HEK293 (cell line): Measurements from ENCODE around the gene RACK1.

Experiments used
- GFI1B ChIP-seq: fragments of 450-650 bp; formaldehyde crosslinking; IDR thresholded peaks from 2 replicates; pipeline ENCODE4 v1.5.1; 2016; ENCODE audit warnings: missing biosample characterization, missing genetic modification characterization
- GLIS1 ChIP-seq: fragments of 450-650 bp; formaldehyde crosslinking; IDR thresholded peaks from 2 replicates; pipeline ENCODE4 v1.5.1; 2016; ENCODE audit warnings: missing biosample characterization, missing genetic modification characterization
- SCRT2 ChIP-seq: fragments of 450-650 bp; formaldehyde crosslinking; IDR thresholded peaks from 2 replicates; pipeline ENCODE4 v1.5.1; 2016; ENCODE audit warnings: missing biosample characterization, missing genetic modification characterization
- SP3 ChIP-seq: fragments of 450-650 bp; formaldehyde crosslinking; IDR thresholded peaks from 2 replicates; pipeline ENCODE4 v1.5.1; 2016; ENCODE audit warnings: missing biosample characterization, missing genetic modification characterization
- SP7 ChIP-seq: fragments of 450-650 bp; formaldehyde crosslinking; IDR thresholded peaks from 2 replicates; pipeline ENCODE4 v1.5.1; 2016; ENCODE audit warnings: missing biosample characterization, missing genetic modification characterization
- ZEB2 ChIP-seq: fragments of 450-650 bp; formaldehyde crosslinking; IDR thresholded peaks from 2 replicates; pipeline ENCODE4 v1.5.1; 2016; ENCODE audit warnings: missing biosample characterization, missing genetic modification characterization
- ZFP41 ChIP-seq: fragments of 450-650 bp; formaldehyde crosslinking; IDR thresholded peaks from 2 replicates; pipeline ENCODE4 v1.5.1; 2016; ENCODE audit warnings: missing biosample characterization, missing genetic modification characterization, borderline replicate concordance
- ZIC2 ChIP-seq: fragments of 450-650 bp; formaldehyde crosslinking; IDR thresholded peaks from 2 replicates; pipeline ENCODE4 v1.5.1; 2016; ENCODE audit warnings: missing biosample characterization, missing genetic modification characterization
- ZNF19 ChIP-seq: fragments of 450-650 bp; formaldehyde crosslinking; IDR thresholded peaks from 2 replicates; pipeline ENCODE4; 2016; ENCODE audit warnings: missing biosample characterization, missing genetic modification characterization, low read depth
- ZNF202 ChIP-seq: fragments of 450-650 bp; formaldehyde crosslinking; IDR thresholded peaks from 2 replicates; pipeline ENCODE4 v1.5.1; 2016; ENCODE audit warnings: missing biosample characterization, missing genetic modification characterization, borderline replicate concordance
- ZNF221 ChIP-seq: fragments of 450-650 bp; formaldehyde crosslinking; IDR thresholded peaks from 2 replicates; pipeline ENCODE4 v1.5.1; 2017; ENCODE audit warnings: missing biosample characterization, missing genetic modification characterization, borderline replicate concordance
- ZNF302 ChIP-seq: fragments of 450-650 bp; formaldehyde crosslinking; IDR thresholded peaks from 2 replicates; pipeline ENCODE4 v1.5.1; 2016; ENCODE audit warnings: missing biosample characterization, missing genetic modification characterization, low read depth
- ZNF324 ChIP-seq: fragments of 450-650 bp; formaldehyde crosslinking; IDR thresholded peaks from 2 replicates; pipeline ENCODE4 v1.5.1; 2016; ENCODE audit warnings: missing biosample characterization, missing genetic modification characterization
- ZNF404 ChIP-seq: fragments of 450-650 bp; formaldehyde crosslinking; IDR thresholded peaks from 2 replicates; pipeline ENCODE4 v1.5.1; 2017; ENCODE audit warnings: missing biosample characterization, missing genetic modification characterization
- ZNF416 ChIP-seq: fragments of 450-650 bp; formaldehyde crosslinking; IDR thresholded peaks from 2 replicates; pipeline ENCODE4 v1.5.1; 2016; ENCODE audit warnings: missing biosample characterization, missing genetic modification characterization
- ZNF510 ChIP-seq: fragments of 450-650 bp; formaldehyde crosslinking; IDR thresholded peaks from 2 replicates; pipeline ENCODE4 v1.5.1; 2018; ENCODE audit warnings: mild to moderate bottlenecking, missing genetic modification characterization, missing biosample characterization; ENCODE audit not compliant: insufficient replicate concordance
- ZNF529 ChIP-seq: fragments of 450-650 bp; formaldehyde crosslinking; IDR thresholded peaks from 2 replicates; pipeline ENCODE4 v1.5.1; 2017; ENCODE audit warnings: missing genetic modification characterization, missing biosample characterization; ENCODE audit not compliant: insufficient replicate concordance
- ZNF558 ChIP-seq: fragments of 450-650 bp; formaldehyde crosslinking; IDR thresholded peaks from 2 replicates; pipeline ENCODE4 v1.5.1; 2016; ENCODE audit warnings: missing biosample characterization, missing genetic modification characterization
- TF ChIP-seq, protein P1 (sequence below): fragments of 450-650 bp; formaldehyde crosslinking; IDR thresholded peaks from 2 replicates; pipeline ENCODE4; 2016; ENCODE audit warnings: missing biosample characterization, missing genetic modification characterization
- TF ChIP-seq, protein P2 (sequence below): fragments of 450-650 bp; formaldehyde crosslinking; IDR thresholded peaks from 2 replicates; pipeline ENCODE4 v1.5.1; 2016; ENCODE audit warnings: missing biosample characterization, missing genetic modification characterization, borderline replicate concordance
- TF ChIP-seq, protein P3 (sequence below): fragments of 450-650 bp; formaldehyde crosslinking; IDR thresholded peaks from 2 replicates; pipeline ENCODE4 v1.5.1; 2016; ENCODE audit warnings: missing biosample characterization, missing genetic modification characterization

RACK1 gene

DNA sequence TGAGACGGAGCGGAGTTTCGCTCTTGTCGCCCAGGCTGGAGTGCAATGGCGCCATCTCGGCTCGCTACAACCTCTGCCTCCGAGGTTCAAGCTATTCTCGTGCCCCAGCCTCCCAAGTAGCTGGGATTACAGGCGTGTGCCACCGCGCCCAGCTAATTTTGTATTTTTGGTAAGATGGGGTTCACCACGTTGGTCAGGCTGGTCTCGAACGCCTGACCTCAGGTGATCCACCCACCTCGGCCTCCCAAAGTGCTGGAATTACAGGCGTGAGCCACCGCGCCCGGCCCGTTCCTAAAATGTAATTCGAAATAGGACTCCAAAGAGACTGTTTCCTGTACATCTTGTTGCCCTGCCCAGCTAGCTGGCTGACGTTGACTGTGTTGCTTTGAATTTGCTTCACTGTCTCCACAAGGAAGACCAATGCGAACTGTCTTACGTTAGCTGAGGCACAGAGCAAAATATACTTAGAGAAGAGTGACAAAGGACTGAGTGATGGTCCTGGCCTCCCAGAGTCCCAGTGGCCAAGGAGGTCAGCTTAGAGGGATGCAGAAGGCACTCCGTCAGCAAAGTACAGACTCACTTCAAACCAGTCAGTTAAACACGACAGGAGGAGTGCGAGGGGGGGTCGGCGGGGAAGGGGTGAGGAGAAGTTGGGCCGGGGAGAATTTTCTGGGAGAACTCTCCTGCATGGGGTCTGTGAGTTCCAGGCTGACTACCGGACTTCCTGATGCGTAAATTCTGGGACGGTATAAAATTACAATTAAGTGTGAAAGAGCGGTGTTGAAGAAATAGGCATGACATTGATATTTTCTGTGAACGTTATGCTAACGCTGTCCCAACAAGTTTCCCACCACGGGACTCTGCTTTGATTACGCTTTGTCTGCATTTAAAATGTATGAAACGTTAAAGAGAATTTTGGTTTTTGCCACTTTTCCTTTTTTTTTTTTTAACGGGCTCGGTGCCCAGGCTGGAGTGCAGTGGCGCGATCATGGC, 27.4 kb downstream of the RACK1 start (continued):
- TF ChIP-seq ZNF404 (no peak), SCRT2 (0 out of 2 replicates have a peak, but pooled peaks have one; percentile 41), SP7 (tag by site-specific recombination) (peak; percentile 84), SP3 (tag by site-specific recombination) (0 out of 2 replicates have a peak, but pooled peaks have one; percentile 19), ZIC2 (tag by site-specific recombination) (no peak), ZFP41 (tag by site-specific recombination) (no peak), ZNF416 (tag by site-specific recombination) (no peak), GFI1B (tag by site-specific recombination) (no peak), ZNF19 (tag by site-specific recombination) (no peak), ZNF202 (0 out of 2 replicates have a peak, but pooled peaks have one; percentile 52), ZNF529 (tag by site-specific recombination) (no peak), ZNF221 (tag by site-specific recombination) (no peak), ZEB2 (tag by site-specific recombination) (peak; percentile 58), ZNF302 (tag by site-specific recombination) (no peak), ZNF510 (tag by site-specific recombination) (no peak), ZNF324 (tag by site-specific recombination) (peak; percentile 20; the same call in 1 of the 2 replicates), GLIS1 (peak; percentile 4), ZNF558 (tag by site-specific recombination) (no peak; the same call in 1 of the 2 replicates)
- TF ChIP-seq, protein P1, sequence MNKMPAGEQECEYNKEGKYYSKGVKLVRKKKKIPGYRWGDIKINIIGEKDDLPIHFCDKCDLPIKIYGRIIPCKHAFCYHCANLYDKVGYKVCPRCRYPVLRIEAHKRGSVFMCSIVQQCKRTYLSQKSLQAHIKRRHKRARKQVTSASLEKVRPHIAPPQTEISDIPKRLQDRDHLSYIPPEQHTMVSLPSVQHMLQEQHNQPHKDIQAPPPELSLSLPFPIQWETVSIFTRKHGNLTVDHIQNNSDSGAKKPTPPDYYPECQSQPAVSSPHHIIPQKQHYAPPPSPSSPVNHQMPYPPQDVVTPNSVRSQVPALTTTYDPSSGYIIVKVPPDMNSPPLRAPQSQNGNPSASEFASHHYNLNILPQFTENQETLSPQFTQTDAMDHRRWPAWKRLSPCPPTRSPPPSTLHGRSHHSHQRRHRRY (tag by site-specific recombination): no peak
- TF ChIP-seq, protein P2, sequence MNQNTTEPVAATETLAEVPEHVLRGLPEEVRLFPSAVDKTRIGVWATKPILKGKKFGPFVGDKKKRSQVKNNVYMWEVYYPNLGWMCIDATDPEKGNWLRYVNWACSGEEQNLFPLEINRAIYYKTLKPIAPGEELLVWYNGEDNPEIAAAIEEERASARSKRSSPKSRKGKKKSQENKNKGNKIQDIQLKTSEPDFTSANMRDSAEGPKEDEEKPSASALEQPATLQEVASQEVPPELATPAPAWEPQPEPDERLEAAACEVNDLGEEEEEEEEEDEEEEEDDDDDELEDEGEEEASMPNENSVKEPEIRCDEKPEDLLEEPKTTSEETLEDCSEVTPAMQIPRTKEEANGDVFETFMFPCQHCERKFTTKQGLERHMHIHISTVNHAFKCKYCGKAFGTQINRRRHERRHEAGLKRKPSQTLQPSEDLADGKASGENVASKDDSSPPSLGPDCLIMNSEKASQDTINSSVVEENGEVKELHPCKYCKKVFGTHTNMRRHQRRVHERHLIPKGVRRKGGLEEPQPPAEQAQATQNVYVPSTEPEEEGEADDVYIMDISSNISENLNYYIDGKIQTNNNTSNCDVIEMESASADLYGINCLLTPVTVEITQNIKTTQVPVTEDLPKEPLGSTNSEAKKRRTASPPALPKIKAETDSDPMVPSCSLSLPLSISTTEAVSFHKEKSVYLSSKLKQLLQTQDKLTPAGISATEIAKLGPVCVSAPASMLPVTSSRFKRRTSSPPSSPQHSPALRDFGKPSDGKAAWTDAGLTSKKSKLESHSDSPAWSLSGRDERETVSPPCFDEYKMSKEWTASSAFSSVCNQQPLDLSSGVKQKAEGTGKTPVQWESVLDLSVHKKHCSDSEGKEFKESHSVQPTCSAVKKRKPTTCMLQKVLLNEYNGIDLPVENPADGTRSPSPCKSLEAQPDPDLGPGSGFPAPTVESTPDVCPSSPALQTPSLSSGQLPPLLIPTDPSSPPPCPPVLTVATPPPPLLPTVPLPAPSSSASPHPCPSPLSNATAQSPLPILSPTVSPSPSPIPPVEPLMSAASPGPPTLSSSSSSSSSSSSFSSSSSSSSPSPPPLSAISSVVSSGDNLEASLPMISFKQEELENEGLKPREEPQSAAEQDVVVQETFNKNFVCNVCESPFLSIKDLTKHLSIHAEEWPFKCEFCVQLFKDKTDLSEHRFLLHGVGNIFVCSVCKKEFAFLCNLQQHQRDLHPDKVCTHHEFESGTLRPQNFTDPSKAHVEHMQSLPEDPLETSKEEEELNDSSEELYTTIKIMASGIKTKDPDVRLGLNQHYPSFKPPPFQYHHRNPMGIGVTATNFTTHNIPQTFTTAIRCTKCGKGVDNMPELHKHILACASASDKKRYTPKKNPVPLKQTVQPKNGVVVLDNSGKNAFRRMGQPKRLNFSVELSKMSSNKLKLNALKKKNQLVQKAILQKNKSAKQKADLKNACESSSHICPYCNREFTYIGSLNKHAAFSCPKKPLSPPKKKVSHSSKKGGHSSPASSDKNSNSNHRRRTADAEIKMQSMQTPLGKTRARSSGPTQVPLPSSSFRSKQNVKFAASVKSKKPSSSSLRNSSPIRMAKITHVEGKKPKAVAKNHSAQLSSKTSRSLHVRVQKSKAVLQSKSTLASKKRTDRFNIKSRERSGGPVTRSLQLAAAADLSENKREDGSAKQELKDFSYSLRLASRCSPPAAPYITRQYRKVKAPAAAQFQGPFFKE (tag by site-specific recombination): no peak
- TF ChIP-seq, protein P3, sequence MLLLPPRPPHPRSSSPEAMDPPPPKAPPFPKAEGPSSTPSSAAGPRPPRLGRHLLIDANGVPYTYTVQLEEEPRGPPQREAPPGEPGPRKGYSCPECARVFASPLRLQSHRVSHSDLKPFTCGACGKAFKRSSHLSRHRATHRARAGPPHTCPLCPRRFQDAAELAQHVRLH (tag by site-specific recombination): peak; percentile 99
- TF ChIP-seq, all 188 proteins: peak for 64
